ENCODE data around the gene GALNT2.

GALNT2 gene

GRCh38 chr1:230126529-230127104 lies 59.6 kb downstream of the GALNT2 start:
- no peak overlapping the region for H3K4me3 ChIP-seq (ENCODE audit: low read depth, low read length)
- no peak for TF ChIP-seq CTCF (IDR thresholded peaks at IDR 0.05; ENCODE audit: borderline replicate concordance, insufficient read depth, low read depth, low read length)

- no peak overlapping the region for H3K4me3 ChIP-seq (ENCODE audit: low read depth, low read length)
- TF ChIP-seq CTCF (IDR thresholded peaks at IDR 0.05; ENCODE audit: borderline replicate concordance, insufficient read depth, low read depth, low read length) = no peak
Observed at GRCh38 chr1:230127105-230128054, 60.3 kb downstream of the GALNT2 start.

- TF ChIP-seq CTCF (IDR thresholded peaks at IDR 0.05; ENCODE audit: borderline replicate concordance, insufficient read depth, low read depth, low read length) = no peak
- H3K4me3 ChIP-seq (ENCODE audit: low read depth, low read length) = no peak overlapping the region
Observed at GRCh38 chr1:230128569-230129285, 61.7 kb downstream of the GALNT2 start.

GRCh38 chr1:230129341-230129740 lies 62.3 kb downstream of the GALNT2 start:
- H3K4me3 ChIP-seq (ENCODE audit: low read depth, low read length) = no peak overlapping the region
- no peak for TF ChIP-seq CTCF (IDR thresholded peaks at IDR 0.05; ENCODE audit: borderline replicate concordance, insufficient read depth, low read depth, low read length)

- H3K4me3 ChIP-seq (ENCODE audit: low read depth, low read length) = no peak overlapping the region
Observed at GRCh38 chr1:230130172-230130944, 63.3 kb downstream of the GALNT2 start.

More at GRCh38 chr1:230130172-230130944, 63.3 kb downstream of the GALNT2 start:
- TF ChIP-seq CTCF (IDR thresholded peaks at IDR 0.05; ENCODE audit: borderline replicate concordance, insufficient read depth, low read depth, low read length) = no peak

Measured in GM12875 (cell line).